Nephron (organoid): ENCODE measurements around the gene CPNE5.

ENCODE experiments used
- H3K27ac Mint-ChIP-seq, 3 experiments: 2 replicates each; pipeline ENCODE4 v1.8.0; 2020; ENCODE audit warnings: mixed read lengths in 3 of 3, mild to moderate bottlenecking in 2 of 3, moderate library complexity in 1 of 3
- H3K27me3 Mint-ChIP-seq: 2 replicates; pipeline ENCODE4 v1.8.0; 2021; ENCODE audit warnings: low read depth, mild to moderate bottlenecking, moderate library complexity, mixed read lengths
- H3K36me3 Mint-ChIP-seq: 2 replicates; pipeline ENCODE4 v1.8.0; 2020; ENCODE audit warnings: low read depth, mixed read lengths
- H3K4me1 Mint-ChIP-seq: 2 replicates; pipeline ENCODE4 v1.8.0; 2020; ENCODE audit warnings: mixed read lengths
- H3K4me3 Mint-ChIP-seq, 3 experiments: 2 replicates each; pipeline ENCODE4 v1.8.0; 2020; ENCODE audit warnings: mild to moderate bottlenecking in 3 of 3, mixed read lengths in 3 of 3, moderate library complexity in 2 of 3
- H3K9me3 Mint-ChIP-seq: 2 replicates; pipeline ENCODE4 v1.8.0; 2020; ENCODE audit warnings: mixed read lengths
- TF ChIP-seq, protein P1 (sequence below), 3 experiments: fragments of 200-600 bp; sonication (generic); IDR thresholded peaks; one replicate each; pipeline ENCODE4 v1.5.0; 2021; ENCODE audit warnings: antibody characterized with exemption in 3 of 3; ENCODE audit not compliant: unreplicated experiment in 3 of 3

The CPNE5 gene

DNA sequence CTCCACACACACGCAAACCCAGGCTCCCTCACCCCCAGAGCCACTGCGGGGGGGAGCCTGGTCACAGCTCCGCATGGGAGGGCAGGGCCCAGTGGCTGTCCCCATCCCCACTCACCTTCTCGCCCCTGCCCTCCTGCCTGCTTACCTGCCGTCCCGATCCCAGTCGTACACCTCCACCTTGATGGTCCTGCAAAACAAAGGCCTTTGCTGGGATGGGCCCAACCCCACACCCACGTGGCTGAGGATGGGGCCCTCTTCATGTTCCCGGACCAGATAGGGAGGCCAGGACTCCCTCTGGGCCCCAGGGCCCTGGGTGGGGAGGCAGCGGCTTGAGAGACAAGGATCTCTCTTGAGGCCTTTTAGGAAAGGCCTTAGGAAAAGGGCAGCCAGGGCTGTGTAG, 74.1 kb downstream of the CPNE5 start:
- H3K27ac Mint-ChIP-seq = peak overlapping the region in 2 of 3 experiments; percentile 65 to 78
- TF ChIP-seq, protein P1, sequence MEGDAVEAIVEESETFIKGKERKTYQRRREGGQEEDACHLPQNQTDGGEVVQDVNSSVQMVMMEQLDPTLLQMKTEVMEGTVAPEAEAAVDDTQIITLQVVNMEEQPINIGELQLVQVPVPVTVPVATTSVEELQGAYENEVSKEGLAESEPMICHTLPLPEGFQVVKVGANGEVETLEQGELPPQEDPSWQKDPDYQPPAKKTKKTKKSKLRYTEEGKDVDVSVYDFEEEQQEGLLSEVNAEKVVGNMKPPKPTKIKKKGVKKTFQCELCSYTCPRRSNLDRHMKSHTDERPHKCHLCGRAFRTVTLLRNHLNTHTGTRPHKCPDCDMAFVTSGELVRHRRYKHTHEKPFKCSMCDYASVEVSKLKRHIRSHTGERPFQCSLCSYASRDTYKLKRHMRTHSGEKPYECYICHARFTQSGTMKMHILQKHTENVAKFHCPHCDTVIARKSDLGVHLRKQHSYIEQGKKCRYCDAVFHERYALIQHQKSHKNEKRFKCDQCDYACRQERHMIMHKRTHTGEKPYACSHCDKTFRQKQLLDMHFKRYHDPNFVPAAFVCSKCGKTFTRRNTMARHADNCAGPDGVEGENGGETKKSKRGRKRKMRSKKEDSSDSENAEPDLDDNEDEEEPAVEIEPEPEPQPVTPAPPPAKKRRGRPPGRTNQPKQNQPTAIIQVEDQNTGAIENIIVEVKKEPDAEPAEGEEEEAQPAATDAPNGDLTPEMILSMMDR (IDR thresholded peaks at IDR 0.05; ENCODE audit: unreplicated experiment in 3 of 3) = no peak
- H3K9me3 Mint-ChIP-seq = no peaks in the 10 kb centered on the region
- H3K4me3 Mint-ChIP-seq = no peak overlapping the region
- H3K36me3 Mint-ChIP-seq = no peaks in the 10 kb centered on the region
- H3K27me3 Mint-ChIP-seq = peaks cover 8% of the 10 kb centered on the region
- H3K4me1 Mint-ChIP-seq = peaks cover 22% of the 10 kb centered on the region

DNA sequence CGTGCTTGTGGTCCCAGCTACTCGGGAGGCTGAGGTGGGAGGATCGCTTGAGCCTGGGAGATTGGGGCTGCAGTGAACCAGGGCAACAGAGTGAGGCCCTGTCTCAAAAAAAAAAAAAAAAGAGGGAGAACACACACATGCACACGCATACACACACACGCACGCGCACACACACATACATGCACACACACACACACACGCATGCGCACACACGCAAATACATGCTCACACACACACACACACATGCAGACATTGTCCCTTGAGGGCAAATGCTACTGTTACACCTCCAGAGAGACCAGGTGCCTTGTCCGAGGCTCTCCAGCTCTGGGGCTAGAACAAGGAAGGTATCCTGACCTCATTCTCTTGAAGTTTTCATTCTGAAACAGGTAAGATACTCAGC, 77.1 kb downstream of the CPNE5 start:
- Mint-ChIP-seq H3K4me3 (no peak overlapping the region), H3K4me1 (peaks cover 25% of the 10 kb centered on the region)

DNA sequence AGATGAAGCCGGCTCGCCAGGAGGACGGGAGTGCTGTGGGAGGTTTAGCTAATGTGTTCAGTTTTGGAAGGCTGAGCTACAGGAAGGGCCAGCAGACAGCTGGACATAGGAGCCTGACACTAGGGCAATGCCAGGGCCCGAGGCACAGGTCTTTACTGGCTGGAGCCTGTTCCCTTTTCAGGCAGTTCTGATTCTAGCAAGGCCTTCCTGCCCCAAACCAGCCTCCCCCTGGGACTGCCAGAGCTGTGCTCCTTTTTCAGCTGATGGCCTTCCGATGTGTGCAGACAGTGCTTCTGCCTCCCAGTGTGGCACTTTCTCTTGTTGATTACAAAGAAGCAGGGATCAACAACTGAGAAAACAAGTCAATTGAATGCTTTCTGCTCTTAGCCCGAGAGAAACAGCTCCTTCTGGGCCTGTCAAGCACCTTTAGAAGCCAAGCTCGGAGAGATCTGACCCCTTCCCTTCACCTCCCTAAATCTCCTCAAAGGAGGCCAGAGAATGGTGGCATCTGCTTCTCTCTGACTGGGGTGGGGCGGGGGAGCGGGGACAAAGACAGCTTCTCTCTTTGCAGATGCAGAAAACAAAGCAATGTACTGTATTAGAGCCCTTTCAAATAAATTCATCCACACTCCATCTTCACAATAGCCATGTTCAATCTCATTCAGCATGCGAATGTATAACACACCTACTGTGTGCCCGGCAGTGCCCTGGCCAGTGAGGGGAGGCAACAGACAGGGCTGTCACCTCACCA, 78.4 kb downstream of the CPNE5 start:
- Mint-ChIP-seq H3K9me3 (no peaks in the 10 kb centered on the region), H3K27ac (no peak overlapping the region), H3K4me3 (no peak overlapping the region), H3K36me3 (no peaks in the 10 kb centered on the region), H3K4me1 (peaks cover 16% of the 10 kb centered on the region), H3K27me3 (peaks cover 7% of the 10 kb centered on the region)
- TF ChIP-seq, protein P1 (IDR thresholded peaks at IDR 0.05; ENCODE audit: unreplicated experiment in 3 of 3) = no peak

More for the DNA sequence above, 77.1 kb downstream of the CPNE5 start:
- TF ChIP-seq, protein P1 (IDR thresholded peaks at IDR 0.05; ENCODE audit: unreplicated experiment in 3 of 3) = no peak
- Mint-ChIP-seq H3K36me3 (no peaks in the 10 kb centered on the region), H3K27ac (no peak overlapping the region), H3K9me3 (no peaks in the 10 kb centered on the region), H3K27me3 (peaks cover 8% of the 10 kb centered on the region)

DNA sequence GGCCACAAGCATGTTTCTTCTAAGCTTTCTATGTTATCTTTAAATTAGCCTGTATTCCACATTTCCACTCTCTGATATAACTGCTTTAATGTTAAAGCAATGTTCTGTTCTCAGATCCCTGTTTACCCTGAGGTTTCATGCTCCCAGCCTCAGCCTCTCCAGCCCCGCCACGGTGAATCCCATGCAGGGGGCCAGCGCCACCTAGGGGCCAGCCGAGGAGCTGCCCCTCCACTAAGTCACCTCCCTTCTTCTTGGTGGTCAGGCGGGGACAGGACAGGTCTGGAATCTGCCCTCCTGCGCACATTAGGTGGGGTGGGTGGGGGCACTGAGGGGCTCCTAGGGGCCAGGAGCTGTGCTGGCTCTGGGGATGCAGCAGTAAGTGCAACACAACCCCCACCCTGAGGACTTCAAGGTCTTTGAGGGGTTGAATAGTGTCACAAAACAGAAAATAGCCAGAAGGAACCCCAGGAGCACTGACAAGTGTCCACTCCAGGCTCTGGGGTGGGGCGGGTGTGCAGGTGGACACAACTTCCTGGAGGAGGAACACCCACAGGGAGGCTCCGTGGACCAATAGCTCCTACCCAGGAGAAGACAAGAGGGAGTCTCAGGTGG, 80.0 kb downstream of the CPNE5 start:
- Mint-ChIP-seq H3K4me3 (no peak overlapping the region), H3K9me3 (no peaks in the 10 kb centered on the region), H3K27me3 (peaks cover 5% of the 10 kb centered on the region), H3K4me1 (peaks cover 10% of the 10 kb centered on the region), H3K36me3 (no peaks in the 10 kb centered on the region), H3K27ac (peak overlapping the region in 1 of 3 experiments; percentile 32)
- TF ChIP-seq, protein P1 (IDR thresholded peaks at IDR 0.05; ENCODE audit: unreplicated experiment in 3 of 3) = peak; percentile 93 to 98 (median 96)

DNA sequence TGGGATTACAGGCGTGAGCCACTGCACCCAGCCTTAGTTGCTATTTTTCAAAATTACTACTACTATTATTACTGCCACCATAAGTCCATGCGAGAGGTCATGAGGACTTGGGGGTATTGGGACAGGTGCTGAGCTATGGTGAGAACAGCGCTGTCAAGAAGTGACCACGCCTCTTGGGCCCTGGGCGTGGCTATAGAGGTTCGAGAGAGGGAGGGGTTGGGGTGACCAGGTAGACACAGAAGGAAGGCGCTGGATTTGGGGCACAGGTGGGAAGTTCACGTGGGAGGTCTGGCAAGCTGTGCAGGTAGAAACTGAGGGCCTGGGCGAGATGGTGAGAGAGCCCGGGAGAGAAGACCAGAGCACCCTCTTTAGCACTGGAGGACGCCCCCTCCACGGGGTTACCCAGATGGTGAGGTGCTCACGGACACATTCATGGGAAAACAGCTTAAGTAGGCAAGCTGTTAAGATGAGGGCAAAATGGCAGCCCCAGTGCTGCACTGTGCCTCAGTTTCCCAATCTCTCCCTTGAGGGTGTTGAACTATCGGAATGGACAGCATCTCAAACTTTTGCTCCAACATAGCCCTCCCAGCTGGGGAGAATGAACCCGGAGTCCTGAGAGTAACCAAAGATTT, 80.6 kb downstream of the CPNE5 start:
- TF ChIP-seq, protein P1 (IDR thresholded peaks at IDR 0.05; ENCODE audit: unreplicated experiment in 3 of 3) = no peak
- no peaks in the 10 kb centered on the region for H3K9me3 Mint-ChIP-seq
- no peaks in the 10 kb centered on the region for H3K36me3 Mint-ChIP-seq
- peaks cover 10% of the 10 kb centered on the region for H3K4me1 Mint-ChIP-seq
- H3K4me3 Mint-ChIP-seq = no peak overlapping the region
- no peak overlapping the region for H3K27ac Mint-ChIP-seq
- H3K27me3 Mint-ChIP-seq = peaks cover 5% of the 10 kb centered on the region
